Stimulated activated CD4-positive, alpha-beta T cell treated with anti-CD3 and anti-CD28 coated beads, Interleukin-15, amount 100 ng/mL, for 24 hours (primary cell): ENCODE results near the gene NLK.
"Not testable (repeated sequence)": the region's sequence is repeated elsewhere in the genome, so short reads cannot be mapped to it uniquely, and the experiment has no call there.

Source experiments
- DNase-seq: peaks from one replicate; pipeline ENCODE4 v3.0.0-alpha.2; 2020

The NLK gene

DNA sequence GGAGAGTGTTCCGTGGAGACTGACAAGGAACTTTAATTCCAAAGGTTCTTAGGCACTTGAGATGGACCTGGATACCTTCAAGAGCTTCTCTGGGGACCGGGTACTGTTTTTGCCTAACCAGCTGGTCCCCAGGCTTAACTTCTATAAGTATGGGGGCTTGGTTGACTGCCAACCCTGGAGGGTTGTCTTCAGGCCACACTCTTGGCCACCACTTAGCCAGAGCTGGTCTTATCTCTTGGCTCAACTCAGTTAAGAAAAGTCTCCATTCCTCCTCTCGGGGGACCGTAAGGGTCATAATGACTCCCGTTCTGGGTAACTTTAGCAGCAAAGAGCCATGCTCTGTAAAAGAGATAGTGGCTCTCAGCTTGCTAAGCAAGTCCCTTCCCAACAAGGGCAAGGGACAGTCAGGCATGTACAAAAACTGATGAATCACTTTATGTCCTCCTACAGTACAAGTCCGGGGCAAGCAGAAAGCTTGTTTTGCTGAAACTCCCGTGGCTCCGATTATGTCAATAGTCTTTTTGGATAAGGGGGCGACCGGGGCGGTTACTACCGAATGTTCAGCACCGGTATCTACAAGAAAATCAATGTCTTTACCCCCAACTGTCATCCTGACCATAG lies 193.7 kb downstream of the NLK start:
- DNase-seq, result not testable (repeated sequence)

DNA sequence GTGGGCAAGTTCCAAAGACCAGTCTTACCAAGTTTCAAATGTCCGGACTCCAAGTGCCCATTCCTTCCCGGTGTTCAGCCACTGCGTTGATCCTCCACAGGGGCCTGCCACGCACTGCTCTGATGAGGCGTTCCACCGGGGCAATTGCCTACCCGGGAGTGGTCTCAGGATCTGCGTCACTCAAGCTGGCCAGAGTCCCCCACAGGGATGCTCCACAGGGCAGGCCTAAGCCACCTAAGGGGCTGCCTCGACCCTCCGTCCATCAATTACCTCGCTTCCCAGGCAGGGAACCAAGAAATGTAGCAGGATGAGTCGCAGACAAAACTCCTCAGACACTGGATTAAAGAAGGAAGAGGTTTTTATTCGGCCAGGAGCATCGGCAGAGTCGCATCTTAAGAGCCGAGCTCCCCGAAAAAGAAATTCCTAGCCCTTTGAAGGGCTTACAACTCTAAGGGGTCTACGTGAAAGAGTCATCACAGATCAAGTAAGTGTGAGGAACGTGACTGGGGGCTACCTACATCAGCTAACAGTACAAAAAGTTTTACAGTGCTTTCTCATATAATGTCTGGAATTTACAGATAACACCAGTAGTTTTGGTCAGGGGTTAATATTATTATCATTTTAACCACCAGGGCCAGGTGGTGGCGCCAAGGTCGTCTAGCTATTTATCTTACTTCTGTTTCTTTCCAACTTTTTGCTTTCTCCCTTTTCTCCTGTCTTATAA lies 196.2 kb downstream of the NLK start:
- not testable (repeated sequence) for DNase-seq

DNA sequence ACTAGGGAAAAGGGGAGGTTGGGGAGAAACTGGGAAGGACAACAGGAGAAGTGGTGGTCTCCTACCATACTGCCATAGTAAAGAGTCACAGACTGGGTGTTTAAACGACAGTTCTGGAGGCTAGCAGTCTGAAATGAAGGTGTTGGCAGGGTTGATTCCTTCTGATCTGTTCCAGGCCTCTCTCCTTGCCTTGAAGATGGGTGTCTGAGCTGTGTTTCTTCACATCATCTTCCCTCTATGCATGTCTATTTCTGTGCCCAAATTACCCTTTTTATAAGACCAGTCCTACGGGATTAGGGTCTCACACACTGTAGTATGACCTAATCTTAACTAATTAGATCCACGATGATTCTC lies 196.8 kb downstream of the NLK start:
- DNase-seq, result no peak

DNA sequence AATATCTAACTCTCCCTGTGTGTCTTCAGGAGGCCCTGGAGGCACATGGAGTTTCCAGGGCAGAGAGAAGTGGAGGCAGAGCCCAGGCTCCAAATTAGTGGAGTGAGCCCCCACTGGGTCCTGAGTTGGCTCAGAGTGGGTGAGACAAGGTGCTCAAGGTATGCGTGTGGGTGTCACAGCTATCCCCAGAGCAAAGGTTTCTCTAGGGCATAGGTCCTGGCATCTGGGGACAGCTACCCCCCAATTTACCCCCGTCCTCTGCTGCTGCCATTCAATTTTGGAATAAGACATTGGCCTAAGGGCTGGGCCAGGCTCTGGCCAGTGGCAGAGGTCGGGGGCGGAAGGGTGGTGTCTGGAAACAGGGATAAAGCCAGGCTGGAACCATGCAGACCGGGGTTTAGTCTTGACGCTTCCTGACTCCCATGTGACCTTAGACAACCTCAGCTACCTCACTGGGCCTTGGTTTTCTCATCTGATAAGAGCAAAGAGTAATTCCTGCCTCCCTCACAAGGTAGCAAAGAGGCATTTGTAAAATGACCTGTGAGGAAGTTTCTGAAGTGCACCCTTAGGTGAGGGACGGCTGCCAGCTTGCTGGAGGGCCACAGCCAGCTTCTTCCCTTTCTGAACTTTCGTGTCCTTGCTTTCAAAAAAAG lies 198.3 kb downstream of the NLK start:
- DNase-seq, result no peak

DNA sequence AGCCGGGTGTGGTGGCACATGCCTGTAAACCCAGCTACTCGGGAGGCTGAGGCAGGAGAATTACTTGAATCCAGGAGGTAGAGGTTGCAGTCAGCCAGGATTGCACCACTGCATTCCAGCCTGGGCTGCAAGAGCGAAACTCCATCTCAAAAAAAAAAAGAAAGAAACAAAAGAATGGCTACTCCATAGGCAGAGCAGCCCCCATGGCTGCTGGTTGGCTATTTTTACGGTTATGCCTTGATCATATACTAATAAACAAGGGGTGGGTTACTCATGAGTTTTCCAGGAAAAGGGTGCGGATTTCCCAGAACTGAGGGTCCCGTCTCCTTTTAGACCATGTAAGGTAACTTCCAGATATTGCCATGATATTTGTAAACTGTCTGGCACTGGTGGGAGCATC lies 200.3 kb downstream of the NLK start:
- no peak for DNase-seq

- DNase-seq, result not testable (repeated sequence)
These were observed 200.8 kb downstream of the NLK start for GRCh38 chr17:28243268-28243667.

DNA sequence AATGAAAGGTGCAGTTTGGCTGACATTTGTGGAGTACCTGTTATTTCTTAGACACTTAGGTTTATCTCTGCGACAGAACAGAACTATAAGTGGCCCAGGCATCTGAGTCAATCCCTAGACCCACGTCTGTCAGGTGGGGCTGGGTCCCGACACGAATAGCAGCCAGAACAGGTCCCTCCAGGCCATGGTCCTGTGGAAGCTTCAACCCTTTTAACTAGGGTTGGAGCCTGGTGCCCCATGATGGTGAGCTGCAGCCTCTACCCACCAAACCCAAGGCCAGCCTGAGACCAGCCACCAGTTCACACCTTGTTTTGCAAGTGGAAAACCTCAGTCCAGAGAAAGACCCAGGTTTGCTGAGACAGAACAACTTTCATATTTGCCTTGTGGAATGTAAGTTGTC lies 202.0 kb downstream of the NLK start:
- DNase-seq, result no peak
